GM19240 (cell line): ENCODE results near the gene RETSAT.
"Not testable (repeated sequence)": the region's sequence is repeated elsewhere in the genome, so short reads cannot be mapped to it uniquely, and the experiment has no call there.

Experiments used
- DNase-seq: peaks from one replicate; pipeline ENCODE4 v3.0.0; 2011; ENCODE audit warnings: low spot score; ENCODE audit not compliant: insufficient read length

Gene RETSAT

DNA sequence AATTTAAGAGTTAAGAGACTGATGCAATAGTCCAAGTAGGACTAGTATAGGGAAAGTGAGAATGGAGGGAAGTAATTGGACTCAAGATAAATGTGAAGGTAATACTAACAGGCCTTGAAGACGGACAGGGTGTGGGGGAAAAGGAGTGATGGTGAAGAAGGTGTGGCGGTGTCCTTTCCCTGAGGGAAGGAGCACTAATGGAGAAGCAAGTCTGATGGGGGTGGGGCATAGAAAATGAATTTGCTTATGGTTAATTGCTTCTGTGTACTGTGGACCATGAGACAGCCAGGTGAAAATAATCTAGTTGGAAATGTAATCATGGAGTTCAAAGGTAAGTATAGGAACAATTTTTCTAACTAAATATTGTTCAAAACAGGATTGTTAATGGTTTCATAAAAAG, 19.4 kb downstream of the RETSAT start:
- DNase-seq = no peak

DNA sequence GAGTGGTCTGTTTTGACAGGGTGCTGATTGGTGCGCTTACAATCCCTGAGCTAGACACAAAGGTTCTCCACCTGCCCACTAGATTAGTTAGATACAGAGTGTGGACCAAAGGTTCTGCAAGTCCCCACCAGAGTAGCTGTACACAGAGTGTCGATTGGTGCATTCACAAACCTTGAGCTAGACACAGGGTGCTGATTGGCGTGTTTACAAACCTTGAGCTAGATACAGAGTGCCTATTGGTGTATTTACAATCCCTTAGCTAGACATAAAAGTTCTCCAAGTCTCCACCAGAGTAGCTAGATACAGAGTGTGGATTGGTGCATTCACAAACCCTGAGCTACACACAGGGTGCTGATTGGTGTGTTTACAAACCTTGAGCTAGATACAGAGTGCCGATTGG, 20.5 kb downstream of the RETSAT start:
- not testable (repeated sequence) for DNase-seq

DNA sequence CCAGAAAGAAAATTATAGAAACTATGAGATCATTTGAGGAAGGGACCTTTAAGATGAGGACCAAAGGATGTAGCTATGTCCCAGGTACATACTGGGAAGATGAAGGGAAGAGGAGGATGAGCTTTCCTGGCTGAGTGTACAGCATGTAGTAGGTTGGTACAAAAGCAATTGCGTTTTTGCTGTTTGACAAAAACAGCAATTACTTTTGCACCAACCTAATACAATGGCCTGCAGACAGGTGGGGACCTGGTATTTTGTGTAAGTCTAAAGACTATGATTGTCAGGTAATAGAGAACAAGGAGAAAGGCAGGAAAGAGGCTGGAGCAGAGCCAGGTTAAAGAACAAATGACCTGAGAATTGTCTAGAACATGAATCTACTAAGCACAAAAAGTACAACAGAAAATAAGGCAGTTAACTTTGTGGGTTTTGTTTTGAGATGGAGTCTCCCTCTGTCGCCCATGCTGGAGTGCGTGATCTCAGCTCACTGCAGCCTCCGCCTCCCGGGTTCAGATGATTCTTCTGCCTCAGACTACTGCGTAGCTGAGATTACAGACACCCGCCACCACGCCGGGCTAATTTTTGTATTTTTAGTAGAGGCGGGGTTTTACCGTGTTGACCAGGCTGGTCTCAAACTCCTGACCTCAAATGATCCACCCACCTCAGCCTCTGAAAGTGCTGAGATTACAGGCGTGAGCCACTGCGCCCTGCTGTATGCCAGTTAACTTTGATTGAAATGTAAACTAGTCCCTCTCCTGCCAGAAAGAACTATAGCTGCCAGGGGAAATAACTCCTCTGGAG, 23.3 kb downstream of the RETSAT start:
- no peak for DNase-seq

DNA sequence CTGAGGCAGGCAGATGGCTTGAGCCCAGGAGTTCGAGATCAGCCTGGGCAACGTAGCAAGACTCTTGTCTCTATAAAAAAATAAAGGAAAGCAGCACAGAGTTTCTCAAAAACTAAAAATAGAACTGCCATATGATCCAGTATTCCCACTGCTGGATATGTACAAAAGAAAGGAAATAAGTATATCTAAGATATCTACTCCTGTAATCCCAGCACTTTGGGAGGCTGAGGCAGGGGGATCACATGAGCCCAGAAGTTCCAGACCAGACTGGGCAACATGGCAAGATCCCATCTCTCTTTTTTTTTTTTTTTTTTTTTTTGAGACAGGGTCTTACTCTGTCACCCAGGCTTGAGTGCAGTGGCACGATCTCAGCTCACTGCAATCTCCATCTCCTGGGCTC, 24.6 kb downstream of the RETSAT start:
- not testable (repeated sequence) for DNase-seq

DNA sequence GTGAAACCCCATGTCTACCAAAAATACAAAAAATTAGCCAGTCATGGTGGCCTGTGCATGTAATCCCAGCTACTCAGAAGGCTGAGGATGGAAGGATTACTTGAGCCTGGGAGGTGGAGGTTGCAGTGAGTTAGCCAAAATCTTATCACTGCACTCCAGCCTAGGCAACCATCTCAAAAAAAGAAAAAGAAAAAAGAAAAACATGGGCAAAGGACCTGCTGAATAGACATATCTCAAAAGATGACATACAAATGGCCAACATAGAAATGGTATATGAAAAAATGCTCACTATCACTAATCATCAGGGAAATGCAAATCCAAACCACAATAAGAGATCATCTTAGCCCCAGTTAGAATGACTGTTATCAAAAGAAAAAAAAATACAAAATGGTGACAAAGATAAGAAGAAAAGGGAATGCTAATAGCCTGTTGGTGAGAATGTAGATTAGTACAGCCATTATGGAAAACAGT, 25.1 kb downstream of the RETSAT start:
- DNase-seq = no peak

DNA sequence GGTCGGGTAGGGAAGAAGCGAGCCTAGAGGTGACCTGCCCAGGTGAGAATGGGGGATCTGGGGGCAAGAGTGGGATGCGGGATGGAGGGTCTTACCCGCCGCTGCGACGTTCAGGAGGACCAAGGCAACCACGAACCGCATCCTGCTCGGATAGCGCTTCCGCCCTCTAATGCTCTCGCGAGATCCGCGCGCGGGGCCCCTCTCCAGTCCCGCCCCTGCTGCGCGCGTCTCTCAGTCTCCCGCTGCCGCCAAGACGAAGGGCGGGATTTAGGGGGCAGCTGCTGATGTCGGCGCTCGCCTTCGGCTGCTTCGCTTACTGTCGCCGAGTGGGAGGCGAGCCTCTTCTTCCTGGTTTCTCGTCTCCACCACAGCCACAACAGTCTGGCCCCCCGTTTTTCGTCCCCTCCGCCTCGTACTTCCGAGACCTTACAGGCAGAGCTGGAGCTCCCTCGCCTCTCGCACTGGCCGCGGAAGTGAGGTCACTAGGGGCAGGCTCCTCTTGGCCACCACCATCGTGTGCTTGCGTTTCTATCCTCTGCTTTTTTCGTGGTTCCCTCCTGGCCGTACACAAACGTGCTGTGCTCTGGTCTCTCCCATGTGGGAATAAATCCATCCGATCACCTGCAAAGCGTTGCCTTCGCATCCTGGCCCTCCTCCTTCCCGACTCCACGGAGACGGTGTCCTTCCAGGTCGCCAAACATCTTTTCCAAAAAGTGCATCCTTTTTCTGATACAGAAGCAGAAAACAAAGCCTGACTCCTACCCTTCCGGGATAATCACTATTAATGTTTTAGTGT, 26.3 kb downstream of the RETSAT start, which contains the start of gene TGOLN2:
TSS of gene TGOLN2 (minus strand) at position 168 of the 796 bp plus-strand sequence. CDS start at position 141, 27 bp downstream.
- DNase-seq = peak; percentile 93

DNA sequence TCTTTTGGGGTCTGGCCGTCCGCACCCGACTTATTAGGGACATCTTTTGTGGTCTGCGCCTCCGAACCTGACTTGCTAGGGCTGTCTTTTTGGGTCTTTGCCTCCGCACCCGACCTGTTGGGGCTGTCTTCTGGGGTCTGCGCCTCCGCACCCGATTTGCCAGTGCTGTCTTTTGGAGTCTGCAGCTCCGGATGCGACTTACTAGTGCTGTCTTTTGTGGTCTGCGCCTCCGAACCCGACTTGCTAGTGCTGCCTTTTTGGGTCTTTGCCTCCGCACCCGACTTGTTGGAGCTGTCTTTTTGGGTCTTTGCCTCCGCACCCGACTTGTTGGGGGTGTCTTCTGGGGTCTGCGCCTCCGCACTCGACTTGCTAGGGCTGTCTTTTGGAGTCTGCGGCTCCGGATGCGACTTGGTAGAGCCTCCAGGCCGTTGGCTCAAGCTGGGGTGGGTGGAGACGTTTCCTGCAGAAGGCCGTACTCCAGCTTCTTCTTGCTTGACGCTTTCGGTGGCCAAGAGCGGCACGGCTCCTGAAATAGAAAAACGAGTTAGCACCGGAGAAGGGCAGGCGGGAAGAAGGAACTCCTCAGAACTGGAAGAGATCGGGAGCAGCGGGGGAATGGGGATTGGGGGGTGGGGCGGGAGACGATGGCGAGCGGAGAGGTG, 27.0 kb downstream of the RETSAT start:
- DNase-seq = peak; percentile 30

DNA sequence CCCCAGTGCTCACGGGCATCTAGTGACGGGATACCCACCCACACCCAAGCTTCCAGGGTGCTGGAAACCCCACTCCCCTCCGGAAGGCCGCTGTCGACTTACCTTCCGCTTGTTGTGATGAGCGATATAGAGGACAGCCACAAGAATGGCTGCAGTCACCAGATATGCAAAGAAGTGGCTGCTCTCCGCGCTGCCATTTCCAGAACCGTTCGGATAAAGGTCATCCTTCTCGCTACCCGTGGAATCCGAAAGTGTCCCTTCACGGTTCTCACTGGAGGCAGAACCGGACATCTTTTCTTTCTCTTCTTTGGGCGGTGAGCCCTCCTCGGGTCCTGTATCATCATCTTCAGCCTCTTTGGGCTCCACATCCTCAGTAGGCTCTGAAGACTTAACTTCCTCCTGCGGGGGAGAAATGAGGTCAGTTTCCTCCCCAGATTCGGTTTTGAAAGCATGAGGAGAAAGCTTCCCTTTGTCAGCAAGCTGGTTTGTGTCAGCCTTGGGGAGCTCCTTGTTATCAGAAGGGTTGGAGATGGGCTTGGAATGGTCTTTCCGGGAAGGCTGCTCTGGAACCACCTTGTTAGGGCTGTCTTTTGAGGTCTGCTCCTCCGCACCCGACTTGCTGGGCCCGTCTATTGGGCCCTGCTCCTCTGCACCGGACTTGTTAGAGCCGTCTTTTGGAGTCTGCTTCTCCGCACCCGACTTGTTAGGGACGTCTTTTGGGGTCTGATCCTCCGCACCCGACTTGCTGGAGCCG, 27.7 kb downstream of the RETSAT start:
- peak; percentile 46 for DNase-seq

DNA sequence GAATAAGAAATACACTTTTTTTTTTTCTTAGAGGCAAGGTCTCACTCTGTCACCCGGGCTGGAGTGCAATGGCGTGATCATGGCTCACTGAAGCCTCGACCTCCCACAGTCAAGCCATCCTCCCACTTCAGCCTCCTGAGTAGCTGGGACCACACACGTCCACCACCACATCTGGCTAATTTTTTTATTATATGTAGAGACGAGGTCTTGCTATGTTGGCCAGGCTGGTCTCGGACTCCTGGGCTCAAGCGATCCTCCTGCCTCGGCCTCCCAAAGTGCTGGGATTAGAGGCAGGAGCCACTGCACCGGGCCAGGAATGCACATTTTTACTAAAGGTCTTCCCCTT, 28.9 kb downstream of the RETSAT start:
- no peak for DNase-seq

DNA sequence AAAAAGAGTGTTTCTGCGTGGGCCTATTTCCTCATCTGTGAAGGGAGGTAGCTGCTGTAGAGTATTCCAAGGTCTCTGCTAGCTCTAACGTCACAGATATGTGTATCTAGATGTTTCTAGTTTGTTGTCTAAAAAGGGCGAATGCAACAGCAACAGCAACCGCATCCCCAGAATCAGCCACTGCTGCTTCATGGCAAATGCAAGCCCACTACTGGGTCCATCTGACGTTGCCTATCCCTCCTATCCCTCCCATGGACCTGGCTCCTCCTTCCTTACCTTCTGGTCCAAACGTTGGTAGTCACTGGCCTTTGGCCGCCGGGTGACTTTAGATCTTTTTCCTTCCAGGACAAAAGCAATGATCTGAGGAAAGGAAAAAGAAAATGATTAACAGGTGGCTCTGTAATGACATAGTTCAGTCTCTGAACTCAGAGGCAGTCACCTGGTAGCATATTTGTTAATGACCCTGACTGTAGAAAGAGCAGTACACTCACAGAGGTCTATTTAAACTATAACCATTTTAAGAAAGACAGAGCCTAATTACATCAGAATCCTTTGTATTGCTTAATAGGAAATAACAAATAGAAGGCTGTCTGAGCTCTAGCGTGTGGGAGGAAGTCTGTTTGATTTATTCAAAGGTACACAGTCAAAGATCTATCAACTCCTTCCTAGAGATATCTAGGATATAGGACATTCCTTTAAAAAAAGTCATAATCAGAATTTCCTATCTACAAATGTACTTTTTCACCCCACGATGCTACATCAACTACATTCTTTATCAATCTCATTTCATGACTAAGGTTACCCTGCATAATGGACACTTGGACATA, 29.5 kb downstream of the RETSAT start:
- no peak for DNase-seq

DNA sequence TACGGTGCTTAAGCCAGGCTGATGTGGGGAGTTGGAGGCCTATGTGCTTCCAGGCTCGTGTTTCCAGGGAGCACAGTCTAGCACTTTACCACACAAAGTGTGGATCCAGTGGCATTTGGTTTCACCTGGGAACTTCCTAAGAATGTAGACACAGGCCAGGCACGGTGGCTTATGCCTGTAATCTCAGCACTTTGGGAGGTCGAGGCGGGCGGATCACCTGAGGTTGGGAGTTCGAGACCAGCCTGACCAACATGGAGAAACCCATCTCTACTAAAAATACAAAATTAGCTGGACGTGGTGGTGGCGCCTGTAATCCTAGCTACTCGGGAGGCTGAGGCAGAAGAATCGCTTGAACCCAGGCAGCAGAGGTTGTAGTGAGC, 30.4 kb downstream of the RETSAT start:
- not testable (repeated sequence) for DNase-seq

DNA sequence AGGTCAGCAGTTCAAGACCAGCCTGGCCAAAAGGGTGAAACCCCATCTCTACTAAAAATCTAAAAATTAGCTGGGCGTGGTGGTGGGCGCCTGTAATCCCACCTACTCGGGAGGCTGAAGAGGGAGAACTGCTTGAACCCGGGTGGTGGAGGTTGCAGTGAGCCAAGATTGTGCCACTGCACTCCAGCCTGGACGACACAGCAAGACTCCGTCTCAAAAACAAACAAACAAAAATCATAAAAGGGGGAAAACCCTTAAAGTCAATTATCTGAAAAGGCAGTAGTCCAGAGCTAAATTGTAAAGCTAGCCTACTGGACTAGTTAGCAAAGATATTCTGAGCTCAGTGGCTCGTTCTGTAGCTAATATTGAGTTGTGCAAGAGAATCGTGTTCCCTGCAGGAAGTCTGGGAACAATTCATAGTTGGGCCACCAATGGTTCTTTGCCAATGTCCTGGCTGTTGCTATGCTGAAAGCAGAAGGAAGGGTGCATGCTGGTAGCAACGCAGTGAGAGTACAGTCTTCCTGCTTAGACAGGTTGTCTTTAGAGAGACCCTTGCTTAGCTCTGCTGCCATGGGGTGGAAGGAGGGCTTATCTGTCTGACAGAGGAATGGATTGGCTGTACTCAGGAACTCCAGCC, 30.9 kb downstream of the RETSAT start:
- no peak for DNase-seq

DNA sequence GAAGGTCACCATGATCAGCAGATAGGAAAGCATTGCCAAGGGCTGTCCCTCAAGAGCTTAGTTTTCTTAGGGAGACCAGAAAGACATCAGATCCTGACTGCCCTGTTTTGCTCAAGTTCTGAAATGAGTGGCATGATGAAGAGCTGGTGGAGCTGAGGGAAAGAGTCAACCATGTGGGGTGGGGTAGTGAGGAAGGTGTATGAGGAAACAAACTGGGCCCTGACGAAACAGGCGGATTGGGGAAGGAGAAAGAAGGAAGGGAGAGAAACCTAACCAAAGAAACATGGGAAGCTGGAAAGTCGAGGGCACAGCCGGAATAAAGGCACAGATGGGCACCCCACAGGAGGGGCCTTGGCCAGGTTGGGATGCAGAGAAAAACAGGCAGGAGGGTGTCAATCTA, 34.5 kb downstream of the RETSAT start:
- no peak for DNase-seq

DNA sequence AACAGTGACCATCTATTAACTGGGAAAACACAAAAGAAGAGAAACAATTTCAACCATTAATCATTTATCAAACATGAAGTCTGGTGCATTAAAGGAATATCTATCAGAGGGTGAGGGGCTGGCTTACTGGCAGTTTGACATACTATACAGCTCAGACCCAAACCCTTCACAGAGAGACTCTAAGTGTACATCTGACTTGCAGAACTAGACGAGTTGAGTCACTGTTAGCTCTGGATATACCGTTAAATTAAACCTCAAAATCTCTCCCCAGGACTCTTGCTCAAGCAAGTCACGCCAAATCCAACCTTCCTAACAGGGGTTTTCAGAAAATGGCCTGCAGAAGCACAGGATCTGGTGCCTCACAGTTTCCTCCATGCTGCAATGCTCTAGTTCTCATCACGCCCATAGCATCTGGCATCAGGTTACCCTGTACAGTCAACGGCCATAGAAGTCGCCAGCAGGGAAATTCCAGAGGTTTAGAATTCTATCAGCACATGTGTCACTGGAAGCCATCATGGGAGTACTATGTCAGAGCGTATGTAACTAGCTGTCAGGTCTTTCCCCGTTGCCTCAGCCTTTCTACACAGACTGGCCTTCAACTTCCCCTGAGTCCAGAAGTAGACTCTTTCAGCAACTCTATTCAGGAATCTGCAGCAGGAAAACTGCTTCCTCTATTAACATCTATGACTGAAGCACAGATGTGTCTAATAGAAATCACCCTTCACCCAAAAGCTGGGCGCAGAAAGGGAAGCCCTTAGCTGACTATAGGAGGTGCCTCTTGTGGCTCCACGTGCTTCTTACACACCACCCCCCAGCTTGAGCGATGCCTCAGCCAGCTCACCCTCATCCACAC, 35.9 kb downstream of the RETSAT start:
- DNase-seq = no peak

DNA sequence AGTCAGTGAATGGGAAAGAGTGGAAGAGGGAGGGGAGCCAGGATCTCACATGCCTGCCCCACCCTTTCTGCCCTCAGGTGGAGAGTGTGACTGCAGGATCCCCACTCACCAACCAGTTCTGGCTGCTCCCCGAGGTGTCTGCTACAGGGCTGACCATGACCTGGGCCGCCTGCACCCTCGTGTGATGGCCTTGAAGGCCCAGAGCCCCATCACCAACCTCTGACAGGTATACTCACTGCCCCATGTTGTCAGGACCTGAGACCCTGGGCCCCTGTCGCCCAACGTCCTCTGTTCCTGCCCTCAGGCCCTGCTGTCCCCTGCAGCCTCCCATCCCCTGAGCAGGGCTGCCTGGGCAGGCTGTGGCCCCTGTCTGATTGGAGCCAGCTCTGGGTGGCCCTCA, 38.4 kb downstream of the RETSAT start:
- not testable (repeated sequence) for DNase-seq

DNA sequence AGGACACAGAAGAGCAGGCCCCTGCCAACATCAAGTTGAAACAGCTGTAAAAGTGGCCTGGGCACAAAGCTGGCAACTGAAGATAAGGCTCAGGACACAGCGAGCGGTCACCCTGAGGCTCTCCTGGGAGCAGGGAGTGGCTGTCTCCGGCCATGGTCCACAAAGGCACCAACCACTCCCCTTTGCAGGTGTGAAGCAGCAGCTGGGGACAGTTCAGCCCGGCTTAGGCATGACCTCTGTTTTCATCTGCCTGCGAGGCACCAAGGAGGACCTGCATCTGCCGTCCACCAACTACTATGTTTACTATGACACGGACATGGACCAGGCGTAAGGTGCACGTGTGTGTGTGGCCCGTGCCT, 39.5 kb downstream of the RETSAT start:
- no peak for DNase-seq

DNA sequence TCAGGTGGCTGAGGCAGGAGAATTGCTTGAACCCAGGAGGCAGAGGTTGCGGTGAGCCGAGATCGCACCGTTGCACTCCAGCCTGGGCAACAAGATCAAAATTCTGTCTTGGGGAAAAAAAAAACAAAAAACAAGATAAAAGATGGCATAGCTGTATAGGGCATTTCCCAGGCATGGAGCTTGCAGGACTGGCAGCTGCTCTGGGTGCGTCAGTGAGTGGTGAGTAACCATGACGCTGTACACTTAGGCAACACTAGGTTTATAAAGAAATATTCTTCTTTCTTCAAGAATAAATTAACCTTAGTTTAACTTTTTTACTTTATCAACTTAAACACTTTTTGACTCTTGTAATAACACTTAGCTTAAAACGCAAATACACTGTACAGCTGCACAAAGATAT, 41.9 kb downstream of the RETSAT start:
- DNase-seq = no peak

DNA sequence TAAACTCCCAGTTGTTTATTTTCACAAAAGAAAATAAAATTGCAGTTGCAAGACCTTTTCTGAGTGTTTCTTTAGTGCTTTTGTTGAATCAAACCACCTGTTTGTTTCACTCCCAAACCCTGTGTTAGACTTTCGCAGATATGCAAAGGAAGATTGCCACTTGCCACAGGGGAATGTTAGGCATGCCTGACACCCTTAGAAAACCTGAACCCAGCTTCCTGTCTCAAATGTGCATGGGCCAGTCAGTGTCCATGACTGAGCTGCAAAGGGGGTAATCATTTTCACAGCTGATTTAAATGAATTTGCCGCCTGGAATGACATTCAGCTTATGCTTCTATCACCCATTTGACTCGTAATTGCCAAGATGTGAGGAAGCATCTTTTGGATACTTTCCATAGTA, 44.0 kb downstream of the RETSAT start:
- DNase-seq = no peak

DNA sequence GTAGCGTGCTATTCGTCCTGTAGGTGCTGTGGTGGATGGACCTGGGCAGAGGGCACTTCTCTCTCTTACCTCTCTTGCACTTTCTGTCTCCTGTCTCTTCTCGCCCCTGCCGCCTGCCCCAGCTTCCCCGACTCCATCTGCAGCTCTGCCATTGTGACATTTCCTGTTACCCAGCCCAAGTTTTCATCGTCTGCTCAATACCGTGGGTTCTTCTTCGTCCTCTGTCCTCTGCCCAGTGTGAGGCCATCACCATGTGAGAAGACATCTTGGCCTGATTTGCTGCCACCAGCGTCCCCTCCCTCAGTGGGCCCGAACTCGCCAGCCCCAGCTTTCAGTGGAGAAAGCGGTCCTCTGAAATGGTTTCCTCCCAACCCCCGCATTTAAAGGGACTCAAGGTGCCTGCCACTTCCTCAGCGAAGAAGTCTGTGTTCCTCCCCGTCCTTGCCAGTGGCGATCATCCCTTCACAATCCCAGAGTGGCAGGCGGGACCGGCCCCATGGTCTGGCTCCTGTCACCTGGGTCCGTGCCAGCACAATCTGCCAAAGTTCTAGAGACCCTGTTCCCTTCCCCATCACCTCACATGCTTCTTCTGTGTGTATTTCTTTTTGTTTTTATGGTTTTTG, 44.5 kb downstream of the RETSAT start:
- DNase-seq = no peak
